Body of pancreas (tissue), 4 donors: ENCODE results near the gene RNF151.

Experiments
- CTCF ChIP-seq, 7 experiments: fragments of 450-650 bp in 4 of 7; fragments of 200-600 bp in 3 of 7; sonication (generic) in 3 of 7; IDR thresholded peaks; one replicate each; pipeline ENCODE4 v1.5.1; 2016 to 2019; ENCODE audit warnings: antibody characterized with exemption in 7 of 7
- POLR2A ChIP-seq, 3 donors: fragments of 450-650 bp; IDR thresholded peaks; one replicate each; pipeline ENCODE4 v1.6.1; 2016; ENCODE audit warnings: antibody characterized with exemption in 3 of 3, mild to moderate bottlenecking in 2 of 3

DNA sequence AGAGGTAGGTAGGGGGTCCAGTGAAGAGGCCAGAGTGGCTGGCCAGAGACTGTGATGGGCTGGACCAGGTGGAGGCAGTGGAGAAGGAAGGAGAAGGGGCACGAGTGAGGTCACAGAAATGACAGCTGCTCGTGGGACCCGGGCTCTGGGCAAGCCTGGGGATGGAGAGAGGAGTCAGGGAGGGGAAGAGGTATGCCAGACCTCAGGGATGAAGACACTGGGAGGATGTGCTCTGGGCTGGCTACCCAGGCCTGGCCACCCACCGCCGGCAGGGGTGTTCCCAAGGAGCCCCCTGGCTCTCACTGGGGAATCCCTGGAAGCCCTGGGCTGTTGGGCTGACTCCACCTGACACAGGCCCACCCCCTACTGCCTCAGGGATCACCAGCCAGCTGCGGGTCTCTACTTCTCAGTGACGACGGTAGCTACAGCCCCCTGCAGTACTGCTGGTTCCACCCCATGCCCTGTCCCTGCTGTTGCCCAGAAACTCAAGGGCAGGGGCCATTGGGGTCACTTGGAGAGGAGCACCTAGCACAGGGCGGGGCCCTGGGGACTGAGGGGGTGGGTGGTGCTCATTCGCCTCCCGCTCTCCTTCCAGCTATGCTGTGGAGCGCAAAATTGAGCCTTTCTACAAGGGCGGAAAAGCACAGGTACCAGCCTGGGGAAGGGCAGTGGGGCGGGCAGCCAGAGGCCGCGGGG, 7.0 kb downstream of the RNF151 start:
- no peak for TF ChIP-seq POLR2A (IDR thresholded peaks at IDR 0.05)
- TF ChIP-seq CTCF (IDR thresholded peaks at IDR 0.05), result no peak
